ENCODE data around the gene CSNK1G3. TPM values are rescaled to one million over a fixed set of nuclear protein-coding genes. Genes with fewer than 3 reads are reported as not detected.

Gene CSNK1G3
- total RNA-seq, 1 donor from 2014 or later = 65.7 TPM

- Mint-ChIP-seq H3K36me3 (ENCODE audit: insufficient read depth) (peaks cover 27% of the 10 kb centered on the region), H3K27me3 (no peaks in the 10 kb centered on the region), H3K27ac (no peak overlapping the region), H3K4me1 (ENCODE audit: low read depth) (peaks cover 6% of the 10 kb centered on the region), H3K4me3 (ENCODE audit: low read depth) (no peak overlapping the region), H3K9me3 (ENCODE audit: low read depth) (peaks cover 9% of the 10 kb centered on the region)
- TF ChIP-seq CTCF (IDR thresholded peaks at IDR 0.05; ENCODE audit: unreplicated experiment) = no peak
- DNase-seq (ENCODE audit: low spot score, unreplicated experiment) = no peak
Observed at GRCh38 chr5:123578390-123578789, 66.4 kb downstream of the CSNK1G3 start.

GRCh38 chr5:123579410-123579809 lies 67.4 kb downstream of the CSNK1G3 start:
- TF ChIP-seq CTCF (IDR thresholded peaks at IDR 0.05; ENCODE audit: unreplicated experiment) = no peak
- DNase-seq (ENCODE audit: low spot score, unreplicated experiment) = no peak
- Mint-ChIP-seq H3K27ac (no peak overlapping the region), H3K27me3 (no peaks in the 10 kb centered on the region), H3K36me3 (ENCODE audit: insufficient read depth) (peaks cover 28% of the 10 kb centered on the region), H3K9me3 (ENCODE audit: low read depth) (peaks cover 13% of the 10 kb centered on the region), H3K4me1 (ENCODE audit: low read depth) (peaks cover 6% of the 10 kb centered on the region), H3K4me3 (ENCODE audit: low read depth) (no peak overlapping the region)

GRCh38 chr5:123582550-123583285 lies 70.7 kb downstream of the CSNK1G3 start:
- Mint-ChIP-seq H3K36me3 (ENCODE audit: insufficient read depth) (peaks cover 35% of the 10 kb centered on the region), H3K4me1 (ENCODE audit: low read depth) (peaks cover 2% of the 10 kb centered on the region), H3K27ac (no peak overlapping the region), H3K4me3 (ENCODE audit: low read depth) (no peak overlapping the region), H3K9me3 (ENCODE audit: low read depth) (peaks cover 25% of the 10 kb centered on the region), H3K27me3 (no peaks in the 10 kb centered on the region)
- TF ChIP-seq CTCF (IDR thresholded peaks at IDR 0.05; ENCODE audit: unreplicated experiment) = no peak
- DNase-seq (ENCODE audit: low spot score, unreplicated experiment) = no peak

- Mint-ChIP-seq H3K27ac (no peak overlapping the region), H3K9me3 (ENCODE audit: low read depth) (peaks cover 16% of the 10 kb centered on the region), H3K4me3 (ENCODE audit: low read depth) (no peak overlapping the region), H3K36me3 (ENCODE audit: insufficient read depth) (peaks cover 26% of the 10 kb centered on the region), H3K27me3 (no peaks in the 10 kb centered on the region), H3K4me1 (ENCODE audit: low read depth) (peaks cover 2% of the 10 kb centered on the region)
- DNase-seq (ENCODE audit: low spot score, unreplicated experiment) = no peak
- TF ChIP-seq CTCF (IDR thresholded peaks at IDR 0.05; ENCODE audit: unreplicated experiment) = no peak
Observed at GRCh38 chr5:123585871-123586270, 73.9 kb downstream of the CSNK1G3 start.

- Mint-ChIP-seq H3K36me3 (ENCODE audit: insufficient read depth) (peaks cover 20% of the 10 kb centered on the region), H3K9me3 (ENCODE audit: low read depth) (no peaks in the 10 kb centered on the region), H3K4me1 (ENCODE audit: low read depth) (no peaks in the 10 kb centered on the region), H3K4me3 (ENCODE audit: low read depth) (no peak overlapping the region), H3K27me3 (no peaks in the 10 kb centered on the region), H3K27ac (no peak overlapping the region)
- TF ChIP-seq CTCF (IDR thresholded peaks at IDR 0.05; ENCODE audit: unreplicated experiment) = no peak
- DNase-seq (ENCODE audit: low spot score, unreplicated experiment) = no peak
Observed at GRCh38 chr5:123594434-123594833, 82.5 kb downstream of the CSNK1G3 start.

Data from progenitor cell of endocrine pancreas (in vitro differentiated cells).